Retina (tissue), 1 donor: ENCODE results near the gene CALN1.
A peak's percentile ranks its signal among the peaks of the same experiment; 100 is the strongest.

Source experiments
- DNase-seq: peaks from one replicate; pipeline ENCODE4 v3.0.0-alpha.2; 2016

The CALN1 gene

GRCh38 chr7:72028267-72028666 lies 383.9 kb downstream of the CALN1 start:
- no peak for DNase-seq

- no peak for DNase-seq
Observed at GRCh38 chr7:72025381-72025960, 386.7 kb downstream of the CALN1 start.

GRCh38 chr7:72023926-72024325 lies 388.2 kb downstream of the CALN1 start:
- no peak for DNase-seq

- DNase-seq, result no peak
Observed at GRCh38 chr7:72021716-72022115, 390.4 kb downstream of the CALN1 start.

GRCh38 chr7:72020311-72020710 lies 391.8 kb downstream of the CALN1 start:
- DNase-seq, result no peak

GRCh38 chr7:72019436-72019835 lies 392.7 kb downstream of the CALN1 start:
- no peak for DNase-seq

GRCh38 chr7:72017756-72018155 lies 394.4 kb downstream of the CALN1 start:
- no peak for DNase-seq

GRCh38 chr7:72016574-72016973 lies 395.6 kb downstream of the CALN1 start:
- no peak for DNase-seq

- no peak for DNase-seq
Observed at GRCh38 chr7:72015136-72015535, 397.0 kb downstream of the CALN1 start.

GRCh38 chr7:72007018-72007417 lies 405.1 kb downstream of the CALN1 start:
- no peak for DNase-seq

- no peak for DNase-seq
Observed at GRCh38 chr7:72003236-72003635, 408.9 kb downstream of the CALN1 start.

- no peak for DNase-seq
Observed at GRCh38 chr7:71996141-71996540, 416.0 kb downstream of the CALN1 start.

- DNase-seq, result no peak
Observed at GRCh38 chr7:71995111-71995510, 417.0 kb downstream of the CALN1 start.

- DNase-seq, result no peak
Observed at GRCh38 chr7:71991586-71991985, 420.6 kb downstream of the CALN1 start.

GRCh38 chr7:71990138-71990462 lies 422.0 kb downstream of the CALN1 start:
- no peak for DNase-seq

- DNase-seq, result no peak
Observed at GRCh38 chr7:71988201-71988600, 423.9 kb downstream of the CALN1 start.

GRCh38 chr7:71987200-71987767 lies 424.9 kb downstream of the CALN1 start:
- DNase-seq, result no peak

GRCh38 chr7:71984348-71984747 lies 427.8 kb downstream of the CALN1 start:
- DNase-seq, result no peak

- no peak for DNase-seq
Observed at GRCh38 chr7:71982851-71983250, 429.3 kb downstream of the CALN1 start.

GRCh38 chr7:71976645-71977044 lies 435.5 kb downstream of the CALN1 start:
- no peak for DNase-seq

- DNase-seq, result peak; percentile 9
Observed at GRCh38 chr7:71974611-71975010, 437.5 kb downstream of the CALN1 start.

- peak; percentile 11 for DNase-seq
Observed at GRCh38 chr7:71972534-71972933, 439.6 kb downstream of the CALN1 start.

GRCh38 chr7:71970725-71971124 lies 441.4 kb downstream of the CALN1 start:
- no peak for DNase-seq

GRCh38 chr7:71962636-71963035 lies 449.5 kb downstream of the CALN1 start:
- DNase-seq, result no peak

- DNase-seq, result no peak
Observed at GRCh38 chr7:71961283-71961682, 450.9 kb downstream of the CALN1 start.
